Heart left ventricle (tissue), 13 donors: Measurements from ENCODE around the gene RFX1.

Source experiments
- CTCF ChIP-seq, 12 donors: fragments of 200-600 bp; sonication (generic) in 4 of 12; IDR thresholded peaks; one replicate each; pipeline versions ENCODE4 v1.5.0 to v1.8.0; 2018 to 2022; ENCODE audit warnings: antibody characterized with exemption in 12 of 12, mild to moderate bottlenecking in 5 of 12
- POLR2A ChIP-seq, 2 donors: fragments of 450-650 bp; IDR thresholded peaks; one replicate each; pipeline ENCODE4 v1.6.1; 2017; ENCODE audit warnings: antibody characterized with exemption in 2 of 2, mild to moderate bottlenecking in 2 of 2, moderate library complexity in 2 of 2
- donor health status: ischemic (EF 13 %, LVEDD 7.1; RV severe dilation, severe dysfunction).
- donor health status: DM: no; HTN: yes; CAD: no.
- donor health status: DM: no; HTN: no; CAD: no.
- donor health status: ischemic (EF 25% LVEDD 6.9; RV normal size, moderate dysfunction).
- donor health status: ischemic (EF 25% LVEDD 5.7; RV mildly dilated, moderate dysfunction).
- donor health status: ischemic (EF 35%, LVEDD 5.7; RV mildly dilated, moderate dysfunction).
- donor health status: nonischemic (EF 11% LVEDD 7.7; RV severe dilation, severe dysfunction).
- donor health status: DM: yes; HTN: yes; CAD: no.
- donor health status: PGD.
- donor health status: ischemic (EF 29% LVEDD 5.4; RV normal size, mild dysfunction).
- donor health status: nonischemic (EF 23%, LVEDD 6.1; RV moderate dilation, normal function).

GRCh38 chr19:14027856-14028450, 21.8 kb upstream of the RFX1 start, which contains the start of gene RLN3:
- no peak for TF ChIP-seq CTCF (IDR thresholded peaks at IDR 0.05)
- no peak for TF ChIP-seq POLR2A (IDR thresholded peaks at IDR 0.05)
